Brain microvascular endothelial cell (primary cell): ENCODE measurements around the gene PKP3.

ENCODE experiments used
- DNase-seq: peaks from one replicate; pipeline ENCODE4 v3.0.0-alpha.2; 2020
- H3K27ac ChIP-seq: fragments of 250-450 bp; sonication (Bioruptor Pico); 2 replicates; pipeline ENCODE4 v1.5.1; 2020; ENCODE audit warnings: mild to moderate bottlenecking, moderate library complexity
- H3K27me3 ChIP-seq: fragments of 250-450 bp; sonication (Bioruptor Pico); replicated peaks from 2 replicates; pipeline ENCODE4 v1.5.1; 2020; ENCODE audit warnings: mild to moderate bottlenecking
- H3K36me3 ChIP-seq: fragments of 250-450 bp; sonication (Bioruptor Pico); replicated peaks from 2 replicates; pipeline ENCODE4 v1.5.1; 2020; ENCODE audit warnings: mild to moderate bottlenecking
- H3K4me3 ChIP-seq: 2 replicates; pipeline ENCODE4 v1.5.1; 2011; ENCODE audit warnings: low read depth, mild to moderate bottlenecking, control low read depth, low read length, moderate library complexity
- in situ Hi-C: cut with HindIII; loops from 2 replicates; pipeline ENCODE4 v1.10.0; 2017; ENCODE audit warnings: low sequenced_read_pairs, low pct_ligation_motif_present
- TF ChIP-seq, protein P1 (sequence below): IDR thresholded peaks from 2 replicates; pipeline ENCODE4 v1.5.1; 2011; ENCODE audit warnings: low read depth, mild to moderate bottlenecking, moderate library complexity, low read length, control low read depth, inconsistent platforms; ENCODE audit errors: missing control alignments

The PKP3 gene

DNA sequence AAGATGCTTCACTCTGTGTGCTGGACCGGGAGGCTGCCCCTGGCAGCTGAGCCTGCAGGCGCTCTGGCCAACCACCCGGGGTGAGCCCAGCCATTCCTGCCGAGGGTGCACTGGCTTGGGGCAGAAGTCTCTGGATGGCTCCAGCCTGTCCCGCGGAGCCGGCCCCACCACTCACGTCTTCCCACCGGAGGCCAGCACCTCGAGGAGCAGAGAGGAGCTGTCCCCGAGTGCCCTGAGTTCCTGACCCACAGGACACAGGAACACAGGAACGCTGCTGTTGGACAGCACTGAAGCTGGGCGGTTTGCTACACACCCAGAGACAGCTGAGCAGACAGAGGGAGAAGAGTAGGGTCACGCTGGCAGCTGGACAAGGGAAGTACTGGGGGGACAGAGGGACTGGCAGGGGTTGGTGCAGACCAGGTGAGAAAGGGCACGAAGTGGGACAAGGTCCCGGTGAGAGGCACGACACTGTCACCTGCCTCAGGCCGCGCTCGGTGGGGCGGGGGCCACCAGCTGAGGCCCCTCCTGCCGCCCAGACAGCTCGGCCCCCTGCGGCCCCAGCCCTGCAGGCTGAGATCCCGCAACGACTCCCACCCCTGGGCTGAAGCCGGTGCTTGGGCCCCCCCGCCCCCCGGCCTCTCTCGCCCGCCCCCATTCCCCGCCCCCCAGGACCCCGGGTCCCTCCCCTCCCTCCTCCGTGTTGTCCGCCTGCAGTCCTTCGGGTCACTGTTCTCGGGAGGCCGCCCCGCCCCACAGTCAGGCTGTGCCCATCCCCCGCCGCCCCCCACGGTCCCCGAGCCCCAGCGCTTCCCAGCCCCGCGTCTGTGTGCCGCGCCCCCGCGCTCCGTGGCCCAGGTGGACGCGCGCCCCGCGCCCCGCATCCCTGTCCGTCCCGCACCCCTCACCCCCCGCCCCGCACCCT, 25.3 kb upstream of the PKP3 start:
- Histone ChIP-seq H3K27me3 (peaks cover 33% of the 10 kb centered on the region), H3K36me3 (no peaks in the 10 kb centered on the region), H3K4me3 (no peak overlapping the region), H3K27ac (no peak overlapping the region)
- TF ChIP-seq, protein P1, sequence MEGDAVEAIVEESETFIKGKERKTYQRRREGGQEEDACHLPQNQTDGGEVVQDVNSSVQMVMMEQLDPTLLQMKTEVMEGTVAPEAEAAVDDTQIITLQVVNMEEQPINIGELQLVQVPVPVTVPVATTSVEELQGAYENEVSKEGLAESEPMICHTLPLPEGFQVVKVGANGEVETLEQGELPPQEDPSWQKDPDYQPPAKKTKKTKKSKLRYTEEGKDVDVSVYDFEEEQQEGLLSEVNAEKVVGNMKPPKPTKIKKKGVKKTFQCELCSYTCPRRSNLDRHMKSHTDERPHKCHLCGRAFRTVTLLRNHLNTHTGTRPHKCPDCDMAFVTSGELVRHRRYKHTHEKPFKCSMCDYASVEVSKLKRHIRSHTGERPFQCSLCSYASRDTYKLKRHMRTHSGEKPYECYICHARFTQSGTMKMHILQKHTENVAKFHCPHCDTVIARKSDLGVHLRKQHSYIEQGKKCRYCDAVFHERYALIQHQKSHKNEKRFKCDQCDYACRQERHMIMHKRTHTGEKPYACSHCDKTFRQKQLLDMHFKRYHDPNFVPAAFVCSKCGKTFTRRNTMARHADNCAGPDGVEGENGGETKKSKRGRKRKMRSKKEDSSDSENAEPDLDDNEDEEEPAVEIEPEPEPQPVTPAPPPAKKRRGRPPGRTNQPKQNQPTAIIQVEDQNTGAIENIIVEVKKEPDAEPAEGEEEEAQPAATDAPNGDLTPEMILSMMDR, result no peak
- DNase-seq, result peak; percentile 7
- in situ Hi-C loops, result no loop called here

DNA sequence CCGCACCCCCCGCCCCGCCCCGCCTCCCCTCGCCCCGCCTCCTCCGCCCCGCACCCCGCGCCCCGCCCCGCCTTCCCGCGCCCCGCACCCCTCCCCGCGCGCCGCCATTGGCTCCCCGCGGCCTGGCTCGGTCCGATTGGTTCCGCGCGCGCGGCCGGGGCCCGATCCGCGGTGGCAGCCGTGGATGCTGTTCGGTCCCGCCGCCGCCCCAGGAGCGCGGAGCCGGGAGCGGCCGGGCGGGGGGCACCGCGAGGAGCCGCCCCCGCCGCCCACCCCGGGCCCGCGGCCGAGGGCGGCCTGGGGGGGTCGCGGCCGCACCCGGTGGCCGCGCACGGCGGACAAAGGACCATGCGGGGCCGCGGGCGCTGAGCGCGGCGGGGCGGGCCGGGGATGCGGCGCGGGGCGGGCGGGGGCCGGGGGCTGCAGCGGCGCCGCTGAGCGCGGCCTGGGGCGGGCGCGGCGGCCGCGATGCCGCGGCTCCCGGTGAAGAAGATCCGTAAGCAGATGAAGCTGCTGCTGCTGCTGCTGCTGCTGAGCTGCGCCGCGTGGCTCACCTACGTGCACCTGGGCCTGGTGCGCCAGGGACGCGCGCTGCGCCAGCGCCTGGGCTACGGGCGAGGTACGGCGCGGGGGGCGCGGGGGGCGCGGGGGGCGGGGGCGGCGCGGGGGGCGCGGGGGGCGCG, 24.5 kb upstream of the PKP3 start, which contains the start of gene B4GALNT4:
B4GALNT4 (plus strand) TSS at position 164 of the 683 bp plus-strand sequence; CDS start at position 469, 305 bp downstream.
- H3K27ac ChIP-seq, result no peak within 1 kb of the TSS
- in situ Hi-C loops, result no loop called here
- peak within 1 kb of the TSS; percentile 31 for H3K4me3 ChIP-seq
- DNase-seq, result no peak
- H3K36me3 ChIP-seq, result no peaks in the 10 kb centered on the region
- peaks cover 33% of the 10 kb centered on the region for H3K27me3 ChIP-seq
- TF ChIP-seq, protein P1, result no peak

DNA sequence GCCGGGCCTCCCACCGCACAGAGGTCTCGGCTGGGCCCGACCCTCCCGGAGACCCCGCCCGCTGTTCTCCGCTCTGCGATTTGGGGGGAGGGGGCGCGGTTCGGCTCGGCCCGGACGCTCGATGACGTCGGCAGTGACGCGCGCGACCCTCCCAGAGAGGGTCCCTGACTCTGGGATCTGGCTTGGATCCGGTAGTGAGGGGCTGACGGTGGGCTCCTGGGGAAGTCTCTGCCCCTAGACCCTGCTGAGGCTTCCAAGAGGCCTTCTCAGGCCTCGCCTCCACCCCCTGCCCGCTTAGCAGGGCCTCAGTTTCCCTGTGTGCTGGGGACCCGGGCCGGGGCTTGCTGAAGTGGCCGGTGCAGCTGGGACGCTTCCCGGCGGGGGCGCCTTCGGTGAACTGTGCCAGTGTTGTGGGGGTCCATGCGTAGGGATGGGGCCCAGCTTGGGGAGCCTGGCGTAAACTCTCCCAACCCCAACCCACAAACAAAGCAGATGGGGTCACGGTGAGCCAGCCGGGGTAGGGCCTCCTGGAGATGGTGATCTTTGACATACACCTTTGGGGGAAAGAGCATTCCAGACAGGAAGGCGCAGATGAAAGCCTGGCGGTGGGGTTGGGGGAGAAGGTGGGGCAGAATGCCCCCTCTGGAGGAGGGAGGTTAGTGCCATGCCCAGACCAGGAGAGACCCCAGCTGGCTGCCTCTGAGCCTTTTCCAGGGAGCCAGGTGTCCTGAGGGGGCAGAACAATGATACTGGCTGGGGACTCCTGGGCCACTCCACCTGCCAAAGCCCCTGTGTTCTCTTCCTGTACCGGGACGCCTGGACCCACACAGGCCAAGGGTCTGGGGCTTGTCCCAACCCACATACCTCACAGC, 23.7 kb upstream of the PKP3 start:
- no peaks in the 10 kb centered on the region for H3K36me3 ChIP-seq
- DNase-seq, result no peak
- H3K4me3 ChIP-seq, result peak overlapping the region; percentile 27
- TF ChIP-seq, protein P1, result no peak
- H3K27ac ChIP-seq, result no peak overlapping the region
- peaks cover 30% of the 10 kb centered on the region for H3K27me3 ChIP-seq
- in situ Hi-C loops, result no loop called here

DNA sequence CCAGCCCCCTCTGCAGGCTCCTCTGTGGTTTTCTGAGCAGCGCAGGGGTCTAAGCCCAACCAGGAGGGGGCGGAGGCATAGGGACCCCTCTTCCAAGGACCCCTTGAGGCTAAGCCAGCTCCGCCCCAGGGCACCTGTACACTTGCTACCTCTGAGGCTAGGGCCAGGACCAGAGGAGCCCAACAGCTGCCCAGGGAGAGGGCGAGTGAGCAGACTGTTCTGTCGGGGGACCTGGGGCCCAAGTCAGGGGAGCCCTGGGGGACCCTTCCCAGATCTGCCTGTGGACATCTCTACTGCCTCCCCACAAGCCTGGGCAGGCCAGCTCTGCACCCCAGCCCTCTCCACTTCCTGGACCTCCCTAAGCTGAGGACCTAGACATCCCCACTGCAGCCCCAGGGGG, 23.0 kb upstream of the PKP3 start:
- no peak overlapping the region for H3K4me3 ChIP-seq
- in situ Hi-C loops, result no loop called here
- no peak overlapping the region for H3K27ac ChIP-seq
- peaks cover 30% of the 10 kb centered on the region for H3K27me3 ChIP-seq
- H3K36me3 ChIP-seq, result no peaks in the 10 kb centered on the region
- TF ChIP-seq, protein P1, result no peak
- DNase-seq, result no peak

DNA sequence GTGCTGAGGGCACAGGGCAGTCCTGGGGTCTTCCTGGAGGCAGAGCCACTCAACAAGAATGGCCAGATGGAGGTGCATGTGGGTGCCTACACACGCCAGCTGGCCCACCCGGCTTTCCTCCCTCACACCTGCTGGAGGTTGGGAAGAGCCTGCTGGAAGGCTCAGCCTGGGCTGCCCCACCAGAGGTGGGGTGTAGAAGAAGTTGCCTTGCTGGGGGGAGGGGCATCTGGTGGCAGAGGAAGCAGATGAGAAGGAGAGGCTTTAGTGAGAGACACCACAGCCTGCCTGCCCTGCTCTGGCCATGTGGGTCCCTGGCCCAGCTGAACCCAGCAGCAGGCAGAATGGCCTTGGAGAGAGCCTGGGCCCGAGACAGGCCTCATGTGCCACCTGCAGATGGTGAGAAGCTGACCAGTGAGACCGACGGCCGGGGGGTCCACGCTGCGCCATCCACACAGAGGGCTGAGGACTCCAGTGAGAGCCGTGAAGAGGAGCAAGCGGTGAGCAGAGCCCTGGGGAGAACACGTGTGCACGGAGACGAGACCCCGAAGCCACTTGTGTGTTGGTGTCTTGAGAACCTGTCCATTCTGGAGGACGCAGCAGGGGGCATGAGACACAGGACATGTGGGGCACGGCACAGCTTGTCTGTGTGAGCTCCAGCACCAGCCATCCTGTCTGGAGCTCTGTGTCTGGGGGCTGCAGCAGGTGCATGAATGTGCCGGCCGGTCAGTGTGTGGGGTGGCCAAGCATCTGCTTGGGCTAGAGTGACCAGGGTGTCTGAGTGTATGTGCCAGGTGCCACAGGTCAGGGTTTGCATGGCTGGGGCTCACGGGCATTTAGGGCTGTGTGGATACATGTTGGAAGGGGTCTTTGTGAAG, 22.1 kb upstream of the PKP3 start:
- no peak overlapping the region for H3K4me3 ChIP-seq
- no peak overlapping the region for H3K27ac ChIP-seq
- DNase-seq, result no peak
- no peaks in the 10 kb centered on the region for H3K36me3 ChIP-seq
- TF ChIP-seq, protein P1, result no peak
- in situ Hi-C loops, result no loop called here
- peaks cover 24% of the 10 kb centered on the region for H3K27me3 ChIP-seq
